CD14-positive monocyte (primary cell): ENCODE results near the gene SLC39A10. TPM values are rescaled to one million over a fixed set of nuclear protein-coding genes. Genes with fewer than 3 reads are reported as not detected.

Experiments used
- DNase-seq, 3 donors: peaks; one replicate each; pipeline ENCODE4 v3.0.0-alpha.2; 2011 to 2022
- H2AFZ ChIP-seq: 2 replicates; pipeline ENCODE4 v1.6.0; 2012; ENCODE audit warnings: mild to moderate bottlenecking, low read depth, low read length, inconsistent platforms; ENCODE audit not compliant: insufficient read depth, poor library complexity, severe bottlenecking
- H3K27ac ChIP-seq, 2 donors: 1 replicate in 1 of 2; 2 replicates in 1 of 2; pipeline ENCODE4 v1.5.1; 2012 to 2013; ENCODE audit warnings: low read length in 2 of 2, control low read depth in 1 of 2, inconsistent platforms in 1 of 2, low read depth in 1 of 2, mild to moderate bottlenecking in 1 of 2
- H3K27me3 ChIP-seq, 2 donors: one replicate each; pipeline versions ENCODE4 v1.6.0 to v1.6.1; 2011 to 2013; ENCODE audit warnings: low read length in 2 of 2; ENCODE audit not compliant: control insufficient read depth in 2 of 2, insufficient read depth in 2 of 2
- H3K36me3 ChIP-seq, 2 donors: replicated peaks in 1 of 2; 1 replicate in 1 of 2; 2 replicates in 1 of 2; pipeline versions ENCODE4 v1.5.1 to v1.6.1; 2012 to 2013; ENCODE audit warnings: low read length in 2 of 2, control low read depth in 1 of 2, inconsistent platforms in 1 of 2, mild to moderate bottlenecking in 1 of 2; ENCODE audit not compliant: insufficient read depth in 2 of 2, control insufficient read depth in 1 of 2
- H3K4me1 ChIP-seq, 2 donors: 1 replicate in 1 of 2; 2 replicates in 1 of 2; pipeline versions ENCODE4 v1.5.1 to v1.6.1; 2012 to 2013; ENCODE audit warnings: low read length in 2 of 2, control low read depth in 1 of 2, inconsistent platforms in 1 of 2, mild to moderate bottlenecking in 1 of 2, moderate library complexity in 1 of 2; ENCODE audit not compliant: insufficient read depth in 2 of 2, control insufficient read depth in 1 of 2
- H3K4me2 ChIP-seq: replicated peaks from 2 replicates; pipeline ENCODE3; 2012; ENCODE audit warnings: low read length, moderate library complexity, mild to moderate bottlenecking; ENCODE audit not compliant: poor library complexity, severe bottlenecking; ENCODE audit errors: extremely low read depth
- H3K4me3 ChIP-seq, 3 experiments: fragments of 200-600 bp in 1 of 3; sonication (generic) in 1 of 3; replicated peaks in 1 of 3; 1 replicate in 2 of 3; 2 replicates in 1 of 3; pipeline ENCODE4 v1.5.1; 2011 to 2013; ENCODE audit warnings: low read length in 3 of 3, mild to moderate bottlenecking in 3 of 3, control low read depth in 2 of 3, low read depth in 2 of 3, inconsistent platforms in 1 of 3, moderate library complexity in 1 of 3
- H3K79me2 ChIP-seq: 2 replicates; pipeline ENCODE4 v1.6.0; 2012; ENCODE audit warnings: mild to moderate bottlenecking, control low read depth, inconsistent platforms, low read length, moderate library complexity; ENCODE audit not compliant: insufficient read depth
- H3K9ac ChIP-seq: 2 replicates; pipeline ENCODE4 v1.6.0; 2017; ENCODE audit warnings: low read length, mild to moderate bottlenecking; ENCODE audit not compliant: insufficient read depth, poor library complexity, severe bottlenecking
- H3K9me3 ChIP-seq, 2 donors: replicated peaks in 1 of 2; 1 replicate in 1 of 2; 2 replicates in 1 of 2; pipeline versions ENCODE4 v1.5.1 to v1.6.1; 2012 to 2013; ENCODE audit warnings: low read length in 2 of 2, control low read depth in 1 of 2; ENCODE audit not compliant: control insufficient read depth in 1 of 2, insufficient read depth in 1 of 2
- H4K20me1 ChIP-seq: 2 replicates; pipeline ENCODE4 v1.6.0; 2012; ENCODE audit warnings: mild to moderate bottlenecking, low read length, control low read depth, moderate library complexity; ENCODE audit not compliant: insufficient read depth
- H3K27ac Mint-ChIP-seq, 7 donors: one replicate each; pipeline ENCODE4 v1.8.0; 2020; ENCODE audit warnings: mild to moderate bottlenecking in 7 of 7, mixed read lengths in 7 of 7, moderate library complexity in 6 of 7, inconsistent platforms in 2 of 7
- H3K27me3 Mint-ChIP-seq, 3 donors: one replicate each; pipeline ENCODE4 v1.8.0; 2021 to 2022; ENCODE audit warnings: low read depth in 3 of 3, mild to moderate bottlenecking in 3 of 3, mixed read lengths in 3 of 3, moderate library complexity in 3 of 3, inconsistent platforms in 1 of 3
- H3K36me3 Mint-ChIP-seq, 2 donors: one replicate each; pipeline ENCODE4 v1.8.0; 2020; ENCODE audit warnings: mixed read lengths in 2 of 2, inconsistent platforms in 1 of 2, mild to moderate bottlenecking in 1 of 2
- H3K4me1 Mint-ChIP-seq: one replicate; pipeline ENCODE4 v1.8.0; 2020; ENCODE audit warnings: mild to moderate bottlenecking, mixed read lengths
- H3K4me3 Mint-ChIP-seq, 2 donors: one replicate each; pipeline ENCODE4 v1.8.0; 2020; ENCODE audit warnings: mild to moderate bottlenecking in 2 of 2, mixed read lengths in 2 of 2, moderate library complexity in 1 of 2
- H3K9me3 Mint-ChIP-seq, 7 donors: one replicate each; pipeline ENCODE4 v1.8.0; 2020 to 2022; ENCODE audit warnings: mixed read lengths in 7 of 7, mild to moderate bottlenecking in 6 of 7, moderate library complexity in 6 of 7, inconsistent platforms in 2 of 7
- CTCF ChIP-seq: fragments of 200-600 bp; IDR thresholded peaks from one replicate; pipeline ENCODE4 v1.8.0; 2022; ENCODE audit warnings: antibody characterized with exemption, mild to moderate bottlenecking
- WGBS: methylation state at CpG from one replicate; pipeline ENCODE4 v1.1.5; 2013; ENCODE audit warnings: missing lambda C conversion rate; ENCODE audit not compliant: insufficient coverage; 5-methylcytosine and 5-hydroxymethylcytosine counted together
- intact Hi-C, 2 donors: fragments of 100-400 bp; cut with micrococcal nuclease; formaldehyde crosslinking; loops; one replicate each; pipeline versions ENCODE4 v1.15.0 to v1.15.1; 2023
- polyA plus RNA-seq, 3 donors: library from polyadenylated mRNA; depleted of rRNA in 1 of 3; unstranded in 2 of 3; stranded (reverse) in 1 of 3; fragments of 300-500 nt in 2 of 3; fragments of >200 nt in 1 of 3; fragmentation: Illumina TruSeq in 2 of 3; gene quantifications; 1 replicate in 2 of 3; 2 replicates in 1 of 3; pipeline ENCODE4 v1.2.3, GENCODE V29; 2012 to 2021

The SLC39A10 gene
- polyA plus RNA-seq, 3 donors, result 5.2 to 6.9 (median 5.2) TPM

GRCh38 chr2:195620501-195620900, 36.5 kb upstream of the SLC39A10 start:
- no peaks in the 10 kb centered on the region for H3K36me3 ChIP-seq
- peaks cover 0 to 6% (median 2%) of the 10 kb centered on the region in 7 donors for H3K9me3 Mint-ChIP-seq
- H2AFZ ChIP-seq, result no peak overlapping the region
- no peak for DNase-seq
- H3K36me3 Mint-ChIP-seq, result no peaks in the 10 kb centered on the region
- no CpG with 5 or more reads among the region's 3 CpGs for WGBS
- H3K27ac Mint-ChIP-seq, result no peak overlapping the region
- H3K4me3 Mint-ChIP-seq, result no peak overlapping the region
- no peak overlapping the region for H3K27ac ChIP-seq
- H3K9me3 ChIP-seq, result no peaks in the 10 kb centered on the region
- H3K27me3 ChIP-seq, result no peaks in the 10 kb centered on the region
- no peak overlapping the region for H3K9ac ChIP-seq
- H3K4me1 Mint-ChIP-seq, result peaks cover 4% of the 10 kb centered on the region
- no peak overlapping the region for H3K4me3 ChIP-seq
- TF ChIP-seq CTCF, result no peak
- intact Hi-C loops, result no loop called here
- no peaks in the 10 kb centered on the region for H3K79me2 ChIP-seq
- no peak overlapping the region for H3K4me2 ChIP-seq
- peaks cover 2 to 3% (median 2%) of the 10 kb centered on the region in 3 donors for H3K27me3 Mint-ChIP-seq
- H3K4me1 ChIP-seq, result peaks cover 0 to 2% of the 10 kb centered on the region in 2 donors
- H4K20me1 ChIP-seq, result no peaks in the 10 kb centered on the region

GRCh38 chr2:195622966-195623365, 34.1 kb upstream of the SLC39A10 start:
- Mint-ChIP-seq H3K27ac (no peak overlapping the region), H3K36me3 (no peaks in the 10 kb centered on the region), H3K4me1 (peaks cover 7% of the 10 kb centered on the region), H3K4me3 (no peak overlapping the region), H3K9me3 (peaks cover 0 to 2% (median 0%) of the 10 kb centered on the region in 7 donors), H3K27me3 (peaks cover 0 to 3% (median 0%) of the 10 kb centered on the region in 3 donors)
- H3K27me3 ChIP-seq, result no peaks in the 10 kb centered on the region
- no peaks in the 10 kb centered on the region for H4K20me1 ChIP-seq
- no peak overlapping the region for H2AFZ ChIP-seq
- H3K9ac ChIP-seq, result no peak overlapping the region
- no peaks in the 10 kb centered on the region for H3K9me3 ChIP-seq
- no peaks in the 10 kb centered on the region for H3K36me3 ChIP-seq
- H3K27ac ChIP-seq, result no peak overlapping the region
- DNase-seq, result no peak
- no peak for TF ChIP-seq CTCF
- peaks cover 0 to 2% of the 10 kb centered on the region in 2 donors for H3K4me1 ChIP-seq
- no peak overlapping the region for H3K4me3 ChIP-seq
- intact Hi-C loops, result no loop called here
- H3K4me2 ChIP-seq, result no peak overlapping the region
- no peaks in the 10 kb centered on the region for H3K79me2 ChIP-seq
